ENCODE data around the gene PLA2G4E. TPM values are rescaled to one million over a fixed set of nuclear protein-coding genes. Genes with fewer than 3 reads are reported as not detected.
A peak's percentile ranks its signal among the peaks of the same experiment; 100 is the strongest.

PLA2G4E gene
- total and polyA plus RNA-seq, 2 of the 13 experiments (the other 11 are each of a cell fraction or from before 2014, with no cell fraction given), result not detected

DNA sequence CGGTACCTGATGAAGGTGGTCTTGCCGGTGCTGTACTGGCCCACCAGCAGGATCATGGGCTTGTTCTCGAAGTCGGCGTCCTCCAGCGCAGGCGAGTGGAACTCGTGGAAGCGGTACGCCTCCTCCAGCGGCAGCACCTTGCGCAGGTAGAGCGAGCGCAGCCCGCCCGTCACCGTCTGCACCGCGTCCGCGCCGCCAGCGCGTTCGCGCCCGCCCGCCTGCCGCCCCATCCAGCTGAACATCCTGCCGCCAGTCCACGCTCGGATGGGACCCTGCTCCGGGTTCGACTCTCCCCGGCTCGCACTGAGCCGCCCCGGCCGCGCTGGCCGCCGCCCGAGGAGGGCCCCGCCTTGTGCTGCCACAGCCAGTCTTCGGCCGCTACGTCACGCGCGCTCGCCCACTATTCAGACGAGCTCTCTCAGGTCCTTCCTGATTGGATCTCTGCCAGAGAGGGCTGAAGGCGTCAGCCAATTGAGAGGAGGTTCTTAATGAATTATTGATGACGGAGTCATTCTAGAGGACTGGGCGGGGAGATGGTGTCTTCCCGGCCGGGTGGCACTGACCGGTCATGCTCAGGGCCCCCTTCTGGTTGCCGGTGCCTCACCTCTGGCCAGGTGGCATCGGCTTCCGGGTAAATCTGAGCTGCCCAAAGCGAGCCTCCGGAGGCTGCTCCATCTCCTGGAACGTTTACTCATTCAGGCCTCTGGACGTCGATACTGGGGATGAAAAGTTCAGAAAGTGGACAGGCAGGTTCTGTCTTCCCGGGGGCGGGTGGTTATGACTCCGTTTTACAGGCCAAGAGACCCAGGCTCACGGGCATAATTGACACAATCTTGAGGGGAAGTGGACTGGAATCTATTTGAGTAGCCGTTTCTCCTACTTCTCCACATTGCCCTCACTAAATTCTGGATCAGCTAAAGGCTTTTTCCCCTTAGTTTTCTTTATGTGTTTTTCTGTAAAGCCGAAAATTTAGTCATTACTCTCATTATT lies 48.3 kb downstream of the PLA2G4E start, which contains the start of gene EHD4 (continued):
- TF ChIP-seq CEBPB (IDR thresholded peaks at IDR 0.05; ENCODE audit: borderline replicate concordance, low read depth, low read length), result no peak
- TF ChIP-seq ZNF792 (CRISPR knock-in tag; IDR thresholded peaks at IDR 0.05), result peak; percentile 54; the same call in 1 of the 2 replicates
- TF ChIP-seq, protein P1, sequence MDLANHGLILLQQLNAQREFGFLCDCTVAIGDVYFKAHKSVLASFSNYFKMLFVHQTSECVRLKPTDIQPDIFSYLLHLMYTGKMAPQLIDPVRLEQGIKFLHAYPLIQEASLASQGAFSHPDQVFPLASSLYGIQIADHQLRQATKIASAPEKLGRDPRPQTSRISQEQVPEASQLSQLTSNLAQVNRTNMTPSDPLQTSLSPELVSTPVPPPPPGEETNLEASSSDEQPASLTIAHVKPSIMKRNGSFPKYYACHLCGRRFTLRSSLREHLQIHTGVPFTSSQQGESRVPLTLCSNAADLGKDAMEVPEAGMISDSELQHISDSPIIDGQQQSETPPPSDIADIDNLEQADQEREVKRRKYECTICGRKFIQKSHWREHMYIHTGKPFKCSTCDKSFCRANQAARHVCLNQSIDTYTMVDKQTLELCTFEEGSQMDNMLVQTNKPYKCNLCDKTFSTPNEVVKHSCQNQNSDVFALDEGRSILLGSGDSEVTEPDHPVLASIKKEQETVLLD (CRISPR knock-in tag; IDR thresholded peaks at IDR 0.05; ENCODE audit: low read depth), result no peak
- TF ChIP-seq, protein P2, sequence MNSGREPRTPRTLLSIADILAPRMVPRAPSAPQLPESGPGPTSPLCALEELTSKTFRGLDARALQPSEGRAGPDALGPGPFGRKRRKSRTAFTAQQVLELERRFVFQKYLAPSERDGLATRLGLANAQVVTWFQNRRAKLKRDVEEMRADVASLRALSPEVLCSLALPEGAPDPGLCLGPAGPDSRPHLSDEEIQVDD (CRISPR knock-in tag; IDR thresholded peaks at IDR 0.05; ENCODE audit: borderline replicate concordance), result no peak; the same call in 1 of the 2 replicates
- TF ChIP-seq, protein P3, sequence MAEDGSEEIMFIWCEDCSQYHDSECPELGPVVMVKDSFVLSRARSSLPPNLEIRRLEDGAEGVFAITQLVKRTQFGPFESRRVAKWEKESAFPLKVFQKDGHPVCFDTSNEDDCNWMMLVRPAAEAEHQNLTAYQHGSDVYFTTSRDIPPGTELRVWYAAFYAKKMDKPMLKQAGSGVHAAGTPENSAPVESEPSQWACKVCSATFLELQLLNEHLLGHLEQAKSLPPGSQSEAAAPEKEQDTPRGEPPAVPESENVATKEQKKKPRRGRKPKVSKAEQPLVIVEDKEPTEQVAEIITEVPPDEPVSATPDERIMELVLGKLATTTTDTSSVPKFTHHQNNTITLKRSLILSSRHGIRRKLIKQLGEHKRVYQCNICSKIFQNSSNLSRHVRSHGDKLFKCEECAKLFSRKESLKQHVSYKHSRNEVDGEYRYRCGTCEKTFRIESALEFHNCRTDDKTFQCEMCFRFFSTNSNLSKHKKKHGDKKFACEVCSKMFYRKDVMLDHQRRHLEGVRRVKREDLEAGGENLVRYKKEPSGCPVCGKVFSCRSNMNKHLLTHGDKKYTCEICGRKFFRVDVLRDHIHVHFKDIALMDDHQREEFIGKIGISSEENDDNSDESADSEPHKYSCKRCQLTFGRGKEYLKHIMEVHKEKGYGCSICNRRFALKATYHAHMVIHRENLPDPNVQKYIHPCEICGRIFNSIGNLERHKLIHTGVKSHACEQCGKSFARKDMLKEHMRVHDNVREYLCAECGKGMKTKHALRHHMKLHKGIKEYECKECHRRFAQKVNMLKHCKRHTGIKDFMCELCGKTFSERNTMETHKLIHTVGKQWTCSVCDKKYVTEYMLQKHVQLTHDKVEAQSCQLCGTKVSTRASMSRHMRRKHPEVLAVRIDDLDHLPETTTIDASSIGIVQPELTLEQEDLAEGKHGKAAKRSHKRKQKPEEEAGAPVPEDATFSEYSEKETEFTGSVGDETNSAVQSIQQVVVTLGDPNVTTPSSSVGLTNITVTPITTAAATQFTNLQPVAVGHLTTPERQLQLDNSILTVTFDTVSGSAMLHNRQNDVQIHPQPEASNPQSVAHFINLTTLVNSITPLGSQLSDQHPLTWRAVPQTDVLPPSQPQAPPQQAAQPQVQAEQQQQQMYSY (CRISPR knock-in tag; IDR thresholded peaks at IDR 0.05), result peak; percentile 77; the same call in 1 of the 2 replicates
- no peak for TF ChIP-seq ZNF446 (CRISPR knock-in tag; IDR thresholded peaks at IDR 0.05)
- TF ChIP-seq ARNT2 (CRISPR knock-in tag; IDR thresholded peaks at IDR 0.05; ENCODE audit: low read depth), result peak; percentile 62; the same call in 1 of the 2 replicates
- TF ChIP-seq ZNF557 (CRISPR knock-in tag; IDR thresholded peaks at IDR 0.05), result no peak
- peak in 1 of 2 experiments; percentile 64; a peak in 1 of 4 replicates for TF ChIP-seq KLF16 (CRISPR knock-in tag; IDR thresholded peaks at IDR 0.05)
- TF ChIP-seq SOX13 (IDR thresholded peaks at IDR 0.05), result no peak
- TF ChIP-seq SOX13 (CRISPR knock-in tag; conservative IDR thresholded peaks at IDR 0.05 in 1 of 2, IDR thresholded peaks at IDR 0.05 in 1 of 2), result no peak
- peak; percentile 91 for TF ChIP-seq SAP130 (CRISPR knock-in tag; IDR thresholded peaks at IDR 0.05; ENCODE audit: low read depth)
- TF ChIP-seq ZNF737 (CRISPR knock-in tag; IDR thresholded peaks at IDR 0.05; ENCODE audit: borderline replicate concordance), result no peak
- peak; percentile 45; the same call in 1 of the 2 replicates for TF ChIP-seq BCL6 (CRISPR knock-in tag; IDR thresholded peaks at IDR 0.05)
- TF ChIP-seq BRCA1 (CRISPR knock-in tag; IDR thresholded peaks at IDR 0.05), result no peak
- TF ChIP-seq TBX3 (IDR thresholded peaks at IDR 0.05; ENCODE audit: borderline replicate concordance), result no peak
- TF ChIP-seq, protein P4, sequence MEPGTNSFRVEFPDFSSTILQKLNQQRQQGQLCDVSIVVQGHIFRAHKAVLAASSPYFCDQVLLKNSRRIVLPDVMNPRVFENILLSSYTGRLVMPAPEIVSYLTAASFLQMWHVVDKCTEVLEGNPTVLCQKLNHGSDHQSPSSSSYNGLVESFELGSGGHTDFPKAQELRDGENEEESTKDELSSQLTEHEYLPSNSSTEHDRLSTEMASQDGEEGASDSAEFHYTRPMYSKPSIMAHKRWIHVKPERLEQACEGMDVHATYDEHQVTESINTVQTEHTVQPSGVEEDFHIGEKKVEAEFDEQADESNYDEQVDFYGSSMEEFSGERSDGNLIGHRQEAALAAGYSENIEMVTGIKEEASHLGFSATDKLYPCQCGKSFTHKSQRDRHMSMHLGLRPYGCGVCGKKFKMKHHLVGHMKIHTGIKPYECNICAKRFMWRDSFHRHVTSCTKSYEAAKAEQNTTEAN (CRISPR knock-in tag; conservative IDR thresholded peaks at IDR 0.05), result no peak
- no peak for TF ChIP-seq KLF11 (CRISPR knock-in tag; IDR thresholded peaks at IDR 0.05)
- TF ChIP-seq, protein P5, sequence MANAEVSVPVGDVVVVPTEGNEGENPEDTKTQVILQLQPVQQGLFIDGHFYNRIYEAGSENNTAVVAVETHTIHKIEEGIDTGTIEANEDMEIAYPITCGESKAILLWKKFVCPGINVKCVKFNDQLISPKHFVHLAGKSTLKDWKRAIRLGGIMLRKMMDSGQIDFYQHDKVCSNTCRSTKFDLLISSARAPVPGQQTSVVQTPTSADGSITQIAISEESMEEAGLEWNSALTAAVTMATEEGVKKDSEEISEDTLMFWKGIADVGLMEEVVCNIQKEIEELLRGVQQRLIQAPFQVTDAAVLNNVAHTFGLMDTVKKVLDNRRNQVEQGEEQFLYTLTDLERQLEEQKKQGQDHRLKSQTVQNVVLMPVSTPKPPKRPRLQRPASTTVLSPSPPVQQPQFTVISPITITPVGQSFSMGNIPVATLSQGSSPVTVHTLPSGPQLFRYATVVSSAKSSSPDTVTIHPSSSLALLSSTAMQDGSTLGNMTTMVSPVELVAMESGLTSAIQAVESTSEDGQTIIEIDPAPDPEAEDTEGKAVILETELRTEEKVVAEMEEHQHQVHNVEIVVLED (CRISPR knock-in tag; IDR thresholded peaks at IDR 0.05; ENCODE audit: borderline replicate concordance), result peak; percentile 51; the same call in 1 of the 2 replicates
- TF ChIP-seq SUZ12 (IDR thresholded peaks at IDR 0.05; ENCODE audit: low read depth, low read length), result no peak

All from HepG2 (cell line).